GM18858 (cell line): ENCODE data around the gene CDKAL1.
"Not testable (repeated sequence)": the region's sequence is repeated elsewhere in the genome, so short reads cannot be mapped to it uniquely, and the experiment has no call there.

Experiments used
- ATAC-seq: cut with Tn5 transposase; IDR thresholded peaks from one replicate; pipeline ENCODE4 v1.9.1; 2021; ENCODE audit not compliant: unreplicated experiment

Gene CDKAL1

DNA sequence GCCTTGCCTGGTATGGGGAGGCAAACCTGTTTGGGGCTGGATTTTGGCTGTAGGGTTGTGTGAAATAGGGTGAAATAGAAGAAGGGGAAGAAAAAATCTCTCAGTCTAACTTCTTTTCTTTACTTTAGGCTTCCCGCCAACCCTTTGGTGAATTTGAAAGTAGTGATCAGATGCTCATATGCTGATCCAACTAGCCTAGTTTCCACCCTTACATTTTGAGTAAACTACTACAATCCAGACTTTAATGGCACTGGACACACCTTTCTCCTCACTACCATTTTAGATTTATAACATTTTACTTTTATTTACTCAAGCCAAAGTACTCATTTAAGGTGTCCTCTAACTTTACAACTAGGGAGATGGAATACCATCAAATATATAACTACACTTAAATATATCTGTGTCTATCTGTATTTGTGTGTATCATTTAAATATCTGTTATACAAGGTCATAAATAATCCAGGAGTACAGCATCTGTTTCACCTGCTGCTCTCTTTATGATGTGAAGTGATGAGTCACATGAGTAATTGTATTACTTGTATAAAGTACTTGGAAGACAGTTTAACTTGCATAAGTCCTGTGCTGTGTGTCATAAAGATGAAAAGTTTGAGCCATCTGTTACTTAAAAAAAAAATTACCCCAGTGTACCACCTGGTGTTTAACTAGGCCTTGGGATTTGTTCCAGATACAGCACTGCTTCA, 172.1 kb downstream of the CDKAL1 start:
- no peak for ATAC-seq

GRCh38 chr6:20706939-20707485, 172.8 kb downstream of the CDKAL1 start:
- no peak for ATAC-seq

DNA sequence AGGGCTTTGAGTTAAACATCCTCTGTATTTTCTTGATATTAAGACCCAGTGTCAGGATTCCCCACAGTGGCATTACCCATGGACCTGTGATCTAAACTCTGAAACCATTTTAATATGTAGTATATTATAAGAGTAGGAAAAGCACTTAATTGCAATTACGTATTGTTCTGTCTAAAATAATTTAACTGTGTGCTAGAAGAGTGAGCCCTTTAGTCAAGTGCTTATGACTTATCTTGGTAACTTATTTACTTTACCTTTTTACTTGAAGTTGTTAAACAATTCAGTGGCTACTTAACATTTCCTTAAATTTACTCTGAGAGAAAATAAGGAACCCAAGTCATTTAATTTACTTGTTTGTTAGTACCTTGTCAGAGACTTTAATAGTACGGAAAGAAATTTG, 173.6 kb downstream of the CDKAL1 start:
- no peak for ATAC-seq

- ATAC-seq = peak; percentile 72
Measured at GRCh38 chr6:20708367-20709124, 174.3 kb downstream of the CDKAL1 start.

- no peak for ATAC-seq
Measured at GRCh38 chr6:20709451-20709850, 175.2 kb downstream of the CDKAL1 start.

DNA sequence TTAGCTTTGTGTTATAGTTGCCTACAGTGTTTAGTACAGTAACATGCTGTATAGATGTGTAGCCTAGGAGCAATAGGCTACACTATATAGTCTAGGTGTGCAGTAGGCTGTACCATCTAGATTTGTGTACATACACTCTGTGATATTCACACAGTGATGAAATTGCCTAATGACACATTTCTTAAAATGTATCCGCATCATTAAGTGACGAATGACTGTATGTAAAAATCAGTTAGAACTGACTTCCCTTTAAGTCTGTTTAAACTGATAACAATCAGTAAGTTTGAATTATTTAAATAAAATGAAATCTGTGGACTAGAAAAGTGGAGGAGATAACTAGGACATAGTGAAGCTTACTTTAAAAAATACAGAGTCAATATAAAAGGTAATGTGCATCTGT, 176.1 kb downstream of the CDKAL1 start:
- no peak for ATAC-seq

DNA sequence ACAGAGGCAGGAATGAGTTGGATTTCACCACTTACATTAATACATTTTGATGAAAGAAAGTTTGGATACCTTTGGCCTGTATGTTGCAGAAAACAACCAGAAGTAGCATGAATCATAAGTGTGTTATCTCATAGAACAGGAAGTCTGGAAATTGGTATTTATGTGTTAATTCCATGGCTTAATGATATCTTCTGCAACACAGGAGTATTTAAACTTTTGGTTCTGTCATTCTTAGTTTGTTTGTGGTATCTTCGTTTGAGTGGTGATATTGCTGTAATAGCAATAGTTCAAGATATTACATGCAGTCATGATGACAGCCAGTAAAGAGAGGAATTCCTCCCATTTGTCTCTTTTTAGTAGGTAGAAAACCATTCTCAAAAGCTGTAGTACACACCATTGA, 177.3 kb downstream of the CDKAL1 start:
- no peak for ATAC-seq

- ATAC-seq = no peak
Measured at GRCh38 chr6:20712011-20712410, 177.8 kb downstream of the CDKAL1 start.

DNA sequence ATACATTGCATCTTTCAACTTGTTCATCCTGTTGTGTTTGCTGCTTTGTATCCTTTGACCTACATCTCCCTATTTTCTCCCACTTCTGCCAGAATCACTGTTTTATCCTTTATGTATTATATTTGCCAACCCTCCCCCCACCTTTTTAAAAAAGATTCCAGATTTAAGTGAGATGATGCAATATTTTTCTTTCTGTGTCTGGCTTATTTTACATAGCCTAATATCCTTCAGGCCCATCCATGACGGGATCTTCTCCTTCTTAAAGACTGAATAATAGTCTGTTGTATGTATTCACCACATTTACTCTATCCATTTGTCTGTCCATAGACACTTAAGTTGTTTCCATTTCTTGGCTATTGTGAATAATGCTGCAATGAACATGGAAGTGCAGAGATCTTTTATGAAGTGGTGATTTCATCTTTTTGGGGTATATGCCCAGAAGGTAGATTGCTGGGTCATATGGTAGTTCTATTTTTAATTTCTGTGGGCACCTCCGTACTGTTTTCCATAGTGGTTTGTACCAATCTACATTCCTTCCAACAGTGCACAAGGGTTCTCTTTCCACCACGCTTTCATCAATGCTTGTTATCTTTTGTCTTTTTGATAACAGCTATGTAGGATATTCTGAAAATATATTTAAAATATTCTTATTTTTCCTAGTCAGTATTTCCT, 181.0 kb downstream of the CDKAL1 start:
- ATAC-seq = no peak

DNA sequence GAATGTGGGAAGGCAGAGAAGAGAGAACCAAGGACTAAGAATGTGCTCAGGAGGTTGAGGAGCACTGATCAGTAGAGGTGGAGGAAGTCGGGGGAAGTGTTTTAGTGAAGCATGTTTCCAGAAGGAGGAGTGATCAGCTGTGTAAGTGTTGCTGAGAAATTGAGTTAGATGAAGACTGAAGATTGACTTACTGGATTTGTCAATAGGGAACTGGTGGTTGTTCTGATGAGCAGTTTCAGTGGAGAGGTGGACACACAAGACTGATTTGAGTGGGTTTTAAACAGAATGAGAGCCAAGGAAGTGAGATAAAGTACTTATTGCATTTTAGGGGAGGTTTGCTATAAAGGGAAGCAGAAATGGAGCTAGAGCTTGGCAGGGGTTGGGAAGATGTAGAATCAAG, 182.6 kb downstream of the CDKAL1 start:
- ATAC-seq = peak; percentile 89

DNA sequence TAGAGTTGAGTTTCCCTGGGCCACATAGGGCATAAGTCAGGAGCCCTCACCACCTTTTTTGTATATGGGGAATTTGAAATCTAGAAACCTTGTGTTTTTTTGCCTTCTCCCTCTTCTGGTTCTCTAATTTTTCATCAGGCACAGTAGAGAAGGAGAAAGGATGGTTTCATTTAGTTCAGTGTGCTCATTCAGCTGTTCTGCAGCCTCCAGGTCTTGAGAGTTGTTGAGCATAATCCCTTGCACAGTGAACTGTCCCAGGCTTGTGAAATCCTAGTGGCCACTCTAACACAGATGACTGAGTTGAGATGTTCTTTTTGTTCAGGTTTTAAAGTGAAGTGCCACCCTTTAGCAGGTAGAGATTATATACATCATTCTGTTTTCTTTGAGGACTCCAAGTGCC, 183.5 kb downstream of the CDKAL1 start:
- ATAC-seq = no peak

- ATAC-seq = no peak
Measured at GRCh38 chr6:20718705-20719653, 184.7 kb downstream of the CDKAL1 start.

DNA sequence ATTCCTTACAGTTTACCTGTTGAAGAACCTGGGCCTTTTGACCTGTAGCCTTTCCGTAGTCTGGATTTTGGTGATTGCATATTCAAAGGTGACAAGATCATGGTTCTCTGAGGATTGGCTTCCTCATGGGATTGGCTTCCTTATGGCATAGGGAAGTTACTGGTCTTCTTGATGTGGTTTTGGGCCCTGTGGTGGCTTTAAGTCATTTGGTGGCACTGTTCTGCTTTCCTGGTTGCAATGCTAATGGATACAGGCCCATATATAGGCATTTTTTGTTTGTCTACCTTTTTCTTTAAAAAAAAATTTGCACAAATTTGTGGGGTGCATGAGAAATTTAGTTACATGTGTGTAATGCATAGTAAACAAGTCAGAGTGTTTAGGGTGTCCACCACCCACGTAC, 185.7 kb downstream of the CDKAL1 start:
- ATAC-seq = no peak

DNA sequence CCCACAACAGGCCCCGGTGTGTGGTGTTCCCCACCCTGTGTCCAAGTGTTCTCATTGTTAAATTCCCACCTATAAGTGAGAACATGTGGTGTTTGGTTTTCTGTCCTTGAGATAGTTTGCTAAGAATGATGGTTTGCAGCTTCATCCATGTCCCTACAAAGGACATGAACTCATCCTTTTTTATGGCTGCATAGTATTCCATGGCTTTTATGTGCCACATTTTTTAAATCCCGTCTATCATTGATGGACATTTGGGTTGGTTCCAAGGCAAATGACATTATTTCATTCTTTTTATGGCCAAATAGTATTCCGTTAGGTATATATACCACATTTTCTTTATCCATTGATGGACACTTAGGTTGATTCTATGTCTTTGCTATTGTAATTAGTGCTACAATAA, 186.9 kb downstream of the CDKAL1 start:
- ATAC-seq = not testable (repeated sequence)

GRCh38 chr6:20722455-20722854, 188.2 kb downstream of the CDKAL1 start:
- ATAC-seq = no peak

DNA sequence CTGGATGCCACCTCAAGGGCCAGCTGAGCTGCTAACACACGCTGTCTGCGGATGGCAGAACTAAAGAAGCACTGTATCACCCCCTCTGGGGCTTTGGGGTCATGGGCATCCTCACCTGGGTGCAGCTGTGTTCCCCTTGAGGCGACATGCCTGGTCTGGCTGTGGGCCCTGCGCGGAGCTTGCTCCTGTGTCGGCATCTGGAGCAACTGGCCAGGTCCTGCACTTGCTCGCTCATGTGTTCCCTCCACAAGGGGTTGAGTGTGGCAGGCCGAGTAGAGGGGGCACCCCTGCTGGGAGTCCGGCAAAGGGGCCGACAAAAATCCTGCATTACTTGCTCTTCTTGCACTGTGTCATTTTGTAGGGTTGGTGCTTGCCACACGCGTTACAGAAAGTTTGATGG, 189.0 kb downstream of the CDKAL1 start:
- no peak for ATAC-seq

DNA sequence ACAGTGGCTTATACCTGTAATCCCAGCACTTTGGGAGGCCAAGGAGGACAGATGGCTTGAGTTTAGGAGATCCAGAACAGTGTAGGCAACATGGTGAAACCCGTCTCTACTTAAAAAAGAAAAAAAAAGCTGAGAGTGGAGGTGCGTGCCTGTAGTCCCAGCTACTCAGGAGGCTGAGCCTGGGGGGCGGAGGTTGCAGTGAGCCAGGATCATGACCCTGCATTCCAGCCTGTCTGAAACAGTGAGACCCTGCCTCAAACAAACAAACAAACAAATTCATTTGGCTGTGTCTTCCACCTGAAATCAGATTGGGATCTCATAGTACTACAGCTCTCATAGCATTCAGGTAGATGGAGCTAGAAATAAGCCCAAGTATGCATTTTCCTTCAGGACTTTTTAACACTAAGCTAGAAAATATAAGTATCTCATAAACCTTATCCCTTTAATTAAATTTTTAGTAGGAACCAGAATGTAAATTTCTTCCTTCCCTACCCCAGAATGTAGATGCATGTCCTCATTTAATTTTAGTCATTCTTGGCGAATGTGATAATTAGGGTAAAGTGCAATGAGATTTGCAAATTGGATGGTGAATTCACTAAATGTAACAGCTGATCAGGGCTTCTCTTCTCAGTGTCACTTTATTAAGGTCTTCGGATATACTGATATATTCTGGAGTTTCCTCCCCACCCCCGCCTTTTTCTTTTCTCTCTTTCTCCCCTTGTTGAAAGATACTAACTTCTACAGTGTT, 190.4 kb downstream of the CDKAL1 start:
- ATAC-seq = no peak

GRCh38 chr6:20725235-20725634, 191.0 kb downstream of the CDKAL1 start:
- ATAC-seq = not testable (repeated sequence)

GRCh38 chr6:20729086-20729485, 194.8 kb downstream of the CDKAL1 start:
- no peak for ATAC-seq

- ATAC-seq = not testable (repeated sequence)
Measured at GRCh38 chr6:20732362-20732761, 198.1 kb downstream of the CDKAL1 start.
